HPDE6-E6E7 (cell line): ENCODE data around the gene MFAP2.
A peak's percentile ranks its signal among the peaks of the same experiment; 100 is the strongest.
"Not testable (repeated sequence)": the region's sequence is repeated elsewhere in the genome, so short reads cannot be mapped to it uniquely, and the experiment has no call there.

Source experiments
- DNase-seq: peaks from one replicate; pipeline ENCODE4 v3.0.0; 2011; ENCODE audit warnings: missing footprints; ENCODE audit errors: extremely low spot score

The MFAP2 gene

DNA sequence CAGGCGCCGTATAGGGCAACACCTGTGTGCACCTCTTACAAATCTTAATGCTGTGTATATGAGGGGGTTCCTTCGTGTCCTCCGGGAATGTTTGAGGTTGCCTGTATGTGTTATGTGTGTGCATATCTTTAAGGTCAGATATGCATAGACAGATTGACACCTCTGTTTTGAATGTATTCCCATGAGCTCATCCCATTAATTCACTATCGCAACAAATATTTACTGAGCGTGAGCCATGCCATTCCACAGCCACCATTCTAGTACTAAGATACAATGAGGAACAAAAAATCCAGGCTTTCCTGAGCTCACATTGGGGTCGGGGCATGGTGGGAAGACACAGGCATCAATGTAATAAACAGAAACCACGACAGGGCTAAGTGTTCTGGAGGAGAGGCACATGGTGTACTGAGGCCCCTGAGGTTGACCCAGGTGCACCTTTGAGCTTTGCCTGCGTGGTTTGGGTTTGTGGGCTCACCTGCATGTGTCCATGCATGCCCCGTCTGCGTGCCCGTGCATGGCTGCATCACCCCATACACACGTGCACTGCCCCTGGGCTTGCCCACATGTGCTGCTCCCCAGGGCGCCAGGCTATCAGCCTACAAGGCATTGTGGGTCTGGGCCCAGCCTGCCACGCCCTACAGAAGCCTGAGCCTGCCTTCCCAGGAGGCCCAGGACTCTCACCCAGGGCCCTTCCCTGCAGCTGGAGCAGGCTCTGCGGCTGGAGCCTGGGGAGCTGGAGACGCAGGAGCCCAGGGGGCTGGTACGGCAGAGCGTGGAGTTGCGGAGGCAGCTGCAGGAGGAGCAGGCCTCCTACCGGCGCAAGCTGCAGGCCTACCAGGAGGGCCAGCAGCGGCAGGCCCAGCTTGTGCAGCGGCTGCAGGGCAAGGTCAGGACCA, 51.0 kb downstream of the MFAP2 start:
- not testable (repeated sequence) for DNase-seq

DNA sequence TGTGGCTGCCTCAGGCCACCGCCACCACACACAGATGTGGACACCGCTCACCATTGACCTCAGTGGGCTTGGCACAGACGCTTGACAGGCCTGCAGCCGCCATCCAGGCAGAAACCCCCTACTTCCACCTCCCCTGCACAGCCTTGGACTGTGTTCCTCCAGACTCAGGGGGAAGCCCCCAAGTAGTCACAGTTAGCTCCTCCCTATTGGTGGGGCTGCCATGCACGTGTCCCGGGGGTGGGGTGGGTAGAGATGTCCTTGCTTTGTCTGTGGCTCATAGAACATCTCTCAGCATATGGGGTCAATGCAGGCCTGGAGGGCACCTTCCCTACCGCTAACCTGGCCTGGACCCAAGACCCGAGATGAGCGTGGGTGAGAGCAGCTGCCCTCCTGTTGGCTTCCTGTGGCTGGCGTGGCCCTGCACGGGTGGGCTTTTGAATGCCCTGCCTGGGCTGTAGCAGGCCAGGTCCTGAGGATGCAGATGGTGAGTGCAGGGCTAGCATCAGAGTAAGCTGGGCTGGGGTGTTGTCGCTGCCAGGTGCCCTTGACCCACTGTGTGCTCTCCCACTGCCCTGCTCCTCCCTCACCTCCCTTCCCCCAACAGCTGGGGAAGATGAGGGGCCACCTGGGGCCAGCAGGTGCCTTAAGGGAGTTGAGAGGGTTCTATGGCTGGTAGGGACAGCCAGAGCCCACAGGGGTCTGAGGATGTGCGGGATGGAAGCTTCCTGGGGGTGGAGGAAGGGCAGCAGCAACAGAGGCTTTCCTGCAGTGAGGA, 52.5 kb downstream of the MFAP2 start:
- no peak for DNase-seq

DNA sequence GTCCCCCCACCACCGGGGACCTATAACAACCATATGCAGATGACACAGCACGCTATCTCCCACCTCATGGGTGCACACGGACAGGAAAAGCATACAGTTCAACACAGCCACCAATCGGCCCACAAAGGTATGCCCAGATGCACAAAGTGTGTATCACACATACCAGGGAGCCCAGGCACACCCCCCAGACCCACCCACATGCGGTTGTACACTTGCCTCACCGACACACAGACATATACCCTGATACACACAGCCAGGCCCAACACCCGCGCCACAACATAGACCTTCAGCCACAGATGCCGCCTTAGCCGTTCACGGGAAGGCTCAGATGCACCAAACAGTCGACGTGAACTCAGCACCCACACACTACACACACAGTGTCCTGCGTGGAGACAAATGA, 53.2 kb downstream of the MFAP2 start:
- DNase-seq: no peak

DNA sequence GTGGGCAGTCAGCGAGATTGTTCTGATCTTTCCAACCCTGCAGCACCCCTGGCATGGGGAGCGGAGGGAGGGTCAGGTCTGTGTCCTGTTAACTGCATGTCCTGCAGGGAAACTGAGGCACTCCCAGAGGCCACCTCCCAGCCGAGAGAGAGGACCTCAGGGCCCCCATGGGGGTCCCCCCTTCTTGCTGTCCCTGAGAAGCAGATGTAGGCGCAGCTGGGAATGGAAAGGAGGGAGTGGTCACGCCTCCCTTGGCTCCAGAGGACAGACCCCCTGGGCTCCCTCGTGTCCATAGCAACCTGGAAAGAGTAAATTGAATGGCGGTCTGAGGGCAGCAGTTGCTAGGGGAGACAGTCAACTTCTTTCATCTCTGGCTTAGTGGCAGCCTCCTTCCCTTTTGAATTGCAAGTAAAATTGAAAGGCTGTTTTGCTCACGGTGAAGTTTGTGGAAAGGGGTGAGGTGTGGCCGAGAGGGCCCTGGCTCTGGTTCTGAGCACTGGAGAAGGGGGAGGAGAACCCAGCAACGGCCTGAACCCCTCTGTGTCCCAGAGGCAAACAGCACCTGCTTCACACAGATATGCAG, 53.8 kb downstream of the MFAP2 start:
- DNase-seq: no peak

DNA sequence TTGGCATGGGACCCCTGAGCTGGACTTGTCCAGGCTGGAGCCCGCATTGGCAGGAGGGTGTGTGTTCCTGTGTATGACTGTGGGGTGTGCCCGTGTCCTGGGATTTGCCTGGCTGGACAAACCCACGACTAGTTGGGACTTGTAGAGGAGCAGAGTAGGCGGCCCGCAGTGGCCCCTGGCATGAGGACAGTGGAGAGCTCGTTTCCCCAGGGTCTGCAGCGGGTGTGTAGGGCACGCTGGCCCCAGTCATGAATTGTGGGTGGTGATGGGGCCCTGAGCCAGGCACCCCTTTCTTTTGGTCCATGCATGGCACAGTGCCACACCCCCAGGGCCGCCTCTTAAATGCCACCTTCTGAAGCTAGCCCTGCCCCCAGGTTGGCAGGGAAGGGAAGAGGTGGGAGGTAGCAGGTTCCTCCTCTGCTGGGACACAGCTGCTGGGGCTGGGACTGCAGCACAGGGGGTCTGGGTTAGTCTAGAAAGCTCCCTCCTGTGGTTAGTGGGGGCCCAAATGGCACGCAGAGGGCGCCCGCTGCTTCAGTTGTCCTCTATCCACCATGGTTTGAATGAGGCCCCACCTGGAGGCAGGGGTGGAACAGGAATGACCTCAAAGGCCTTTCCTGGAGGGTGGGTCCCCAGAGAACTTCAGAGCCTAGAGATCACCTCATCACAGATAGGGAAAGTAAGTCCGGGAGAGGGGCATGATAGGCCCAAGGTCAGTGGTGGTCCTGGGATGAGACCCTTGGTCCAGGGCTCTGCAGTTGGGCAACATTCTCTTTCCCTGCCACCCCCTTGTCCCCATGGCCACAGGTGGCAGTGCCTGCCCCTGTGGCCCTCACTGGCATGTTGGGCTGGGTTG, 54.6 kb downstream of the MFAP2 start:
- DNase-seq: peak; percentile 100

DNA sequence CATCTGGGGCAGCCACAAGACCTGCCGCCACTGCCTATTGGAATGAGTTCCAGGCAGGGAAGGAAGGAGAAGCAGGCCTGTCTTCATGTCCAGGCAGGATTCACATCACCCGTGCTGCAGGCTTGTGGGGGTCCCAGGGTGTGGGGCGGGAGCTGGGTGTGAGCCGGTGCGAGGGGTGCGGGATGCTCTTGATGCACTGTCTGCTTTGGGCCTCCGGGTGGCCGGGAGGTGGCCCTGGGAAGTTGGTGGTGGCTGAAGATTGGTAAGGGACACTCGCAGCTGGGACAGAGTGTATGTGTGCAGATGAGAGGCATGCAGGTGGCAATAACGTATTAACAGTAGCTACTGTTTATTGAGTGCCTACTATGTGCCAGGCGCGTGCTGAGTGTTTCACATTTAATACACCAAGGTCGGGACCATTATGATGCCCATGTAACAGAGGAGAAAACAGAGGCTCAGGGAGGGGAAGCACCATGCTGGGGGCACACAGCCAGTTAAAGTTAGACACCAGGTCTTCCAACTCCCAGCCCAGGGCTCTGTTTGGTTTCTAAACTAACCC, 55.4 kb downstream of the MFAP2 start:
- DNase-seq: no peak
